Fibroblast of lung (primary cell): Measurements from ENCODE around the gene ZNF26. TPM values are rescaled to one million over a fixed set of nuclear protein-coding genes. Genes with fewer than 3 reads are reported as not detected.
"Not testable (repeated sequence)": the region's sequence is repeated elsewhere in the genome, so short reads cannot be mapped to it uniquely, and the experiment has no call there.

ENCODE experiments used
- DNase-seq, 2 donors: peaks; one replicate each; pipeline versions ENCODE4 v3.0.0 to v3.0.0-alpha.2; 2010; ENCODE audit warnings: low read depth in 2 of 2
- H2AFZ ChIP-seq: 2 replicates; pipeline ENCODE4 v1.5.1; 2012; ENCODE audit warnings: low read length, control low read depth, inconsistent platforms
- H3K27ac ChIP-seq: 2 replicates; pipeline ENCODE4 v1.5.1; 2011; ENCODE audit warnings: low read length, control low read depth; ENCODE audit not compliant: insufficient read depth
- H3K27me3 ChIP-seq: 2 replicates; pipeline ENCODE4 v1.5.1; 2011; ENCODE audit warnings: mild to moderate bottlenecking, low read length; ENCODE audit not compliant: control insufficient read depth, insufficient read depth
- H3K36me3 ChIP-seq: 2 replicates; pipeline ENCODE4 v1.5.1; 2011; ENCODE audit warnings: low read length; ENCODE audit not compliant: control insufficient read depth, insufficient read depth
- H3K4me1 ChIP-seq: 2 replicates; pipeline ENCODE4 v1.5.1; 2011; ENCODE audit warnings: low read length; ENCODE audit not compliant: control insufficient read depth, insufficient read depth; ENCODE audit errors: extremely low read depth
- H3K4me2 ChIP-seq: 2 replicates; pipeline ENCODE4 v1.5.1; 2011; ENCODE audit warnings: low read length, control low read depth; ENCODE audit not compliant: insufficient read depth; ENCODE audit errors: extremely low read depth
- H3K4me3 ChIP-seq, 4 experiments: fragments of 200-600 bp in 1 of 4; sonication (generic) in 1 of 4; replicated peaks in 1 of 4; 2 replicates each; pipeline ENCODE4 v1.5.1; 2011 to 2016; ENCODE audit warnings: low read length in 4 of 4, low read depth in 3 of 4, mild to moderate bottlenecking in 3 of 4, control low read depth in 2 of 4, inconsistent platforms in 1 of 4, mixed read lengths in 1 of 4; ENCODE audit not compliant: insufficient read depth in 1 of 4; ENCODE audit errors: control extremely low read depth in 1 of 4
- H3K79me2 ChIP-seq: 2 replicates; pipeline ENCODE4 v1.5.1; 2012; ENCODE audit warnings: mild to moderate bottlenecking, low read length, inconsistent platforms; ENCODE audit not compliant: control insufficient read depth, insufficient read depth
- H3K9ac ChIP-seq: 2 replicates; pipeline ENCODE4 v1.5.1; 2011; ENCODE audit warnings: mild to moderate bottlenecking, low read length, control low read depth; ENCODE audit not compliant: insufficient read depth
- H3K9me3 ChIP-seq: 2 replicates; pipeline ENCODE4 v1.5.1; 2012; ENCODE audit warnings: low read depth, low read length; ENCODE audit not compliant: control insufficient read depth, insufficient read depth
- H4K20me1 ChIP-seq: 2 replicates; pipeline ENCODE4 v1.5.1; 2011; ENCODE audit warnings: low read length; ENCODE audit not compliant: control insufficient read depth, insufficient read depth; ENCODE audit errors: extremely low read depth
- CTCF ChIP-seq, 2 donors: IDR thresholded peaks in 1 of 2; conservative IDR thresholded peaks in 1 of 2; 1 replicate in 1 of 2; 2 replicates in 1 of 2; pipeline ENCODE4 v1.5.1; 2011 to 2012; ENCODE audit warnings: low read length in 2 of 2, control low read depth in 1 of 2, inconsistent platforms in 1 of 2, low read depth in 1 of 2, mild to moderate bottlenecking in 1 of 2
- EZH2 ChIP-seq: IDR thresholded peaks from 2 replicates; pipeline ENCODE4 v1.5.1; 2012; ENCODE audit warnings: low read length, control low read depth, mild to moderate bottlenecking; ENCODE audit errors: missing control alignments
- polyA plus RNA-seq, 2 donors: library from polyadenylated mRNA; depleted of rRNA in 1 of 2; stranded (reverse) in 1 of 2; unstranded in 1 of 2; fragments of >200 nt; gene quantifications; 2 replicates each; pipeline ENCODE4 v1.2.1, GENCODE V29; 2011 to 2012; ENCODE audit warnings: missing spikeins in 1 of 2
- total RNA-seq: library from RNA; depleted of rRNA; stranded (reverse); fragments of >200 nt; gene quantifications from 2 replicates; pipeline ENCODE4 v1.2.1, GENCODE V29; 2014

Gene ZNF26
- total and polyA plus RNA-seq, 2 donors (not counting 1 experiment from before 2014, with no cell fraction given): 4.9 to 9.4 TPM

- DNase-seq: no peak
Measured at GRCh38 chr12:132972374-132972773, 13.8 kb upstream of the ZNF26 start.

GRCh38 chr12:132976870-132977269, 9.3 kb upstream of the ZNF26 start:
- not testable (repeated sequence) for H3K9me3 ChIP-seq, H3K4me2 ChIP-seq, H3K4me1 ChIP-seq, H2AFZ ChIP-seq, H3K27ac ChIP-seq, H4K20me1 ChIP-seq, H3K9ac ChIP-seq, H3K27me3 ChIP-seq, H3K79me2 ChIP-seq, H3K4me3 ChIP-seq, H3K36me3 ChIP-seq
- DNase-seq: peak in 1 of 2 donors; percentile 5
- peak in 1 of 2 donors; percentile 24 for TF ChIP-seq CTCF (conservative IDR thresholded peaks at IDR 0.05 in 1 of 2, IDR thresholded peaks at IDR 0.05 in 1 of 2; ENCODE audit: low read depth in 1 of 2, low read length in 2 of 2)

More at GRCh38 chr12:132972374-132972773, 13.8 kb upstream of the ZNF26 start:
- Histone ChIP-seq H3K9me3 (no peaks in the 10 kb centered on the region), H3K36me3 (no peaks in the 10 kb centered on the region), H3K79me2 (no peaks in the 10 kb centered on the region), H3K4me3 (no peak overlapping the region), H3K4me2 (no peak overlapping the region), H3K27me3 (no peaks in the 10 kb centered on the region), H3K27ac (no peak overlapping the region), H4K20me1 (no peaks in the 10 kb centered on the region), H2AFZ (no peak overlapping the region), H3K4me1 (no peaks in the 10 kb centered on the region), H3K9ac (no peak overlapping the region)
- TF ChIP-seq CTCF (conservative IDR thresholded peaks at IDR 0.05 in 1 of 2, IDR thresholded peaks at IDR 0.05 in 1 of 2; ENCODE audit: low read depth in 1 of 2, low read length in 2 of 2) (no peak), EZH2 (no peak)

- peak in 1 of 2 donors; percentile 31 for DNase-seq
- Histone ChIP-seq H3K4me2 (peak overlapping the region; percentile 69), H3K4me3 (peak overlapping the region; percentile 80 to 98 (median 96)), H3K4me1 (peaks cover 3% of the 10 kb centered on the region), H3K79me2 (peaks cover 29% of the 10 kb centered on the region), H3K36me3 (no peaks in the 10 kb centered on the region), H4K20me1 (no peaks in the 10 kb centered on the region), H3K27ac (peak overlapping the region; percentile 90), H3K9me3 (no peaks in the 10 kb centered on the region), H2AFZ (peak overlapping the region; percentile 98), H3K27me3 (no peaks in the 10 kb centered on the region), H3K9ac (peak overlapping the region; percentile 88)
- TF ChIP-seq EZH2: no peak
- no peak for TF ChIP-seq CTCF (conservative IDR thresholded peaks at IDR 0.05 in 1 of 2, IDR thresholded peaks at IDR 0.05 in 1 of 2; ENCODE audit: low read depth in 1 of 2, low read length in 2 of 2)
Measured at GRCh38 chr12:132986885-132987225, 688 bp downstream of the ZNF26 start.
